GM21717 (cell line): ENCODE measurements around the gene L1CAM.

Experiments used
- ATAC-seq: cut with Tn5 transposase; IDR thresholded peaks from one replicate; pipeline ENCODE4 v1.9.1; 2021; ENCODE audit warnings: mild to moderate bottlenecking, moderate library complexity; ENCODE audit not compliant: unreplicated experiment

The L1CAM gene

DNA sequence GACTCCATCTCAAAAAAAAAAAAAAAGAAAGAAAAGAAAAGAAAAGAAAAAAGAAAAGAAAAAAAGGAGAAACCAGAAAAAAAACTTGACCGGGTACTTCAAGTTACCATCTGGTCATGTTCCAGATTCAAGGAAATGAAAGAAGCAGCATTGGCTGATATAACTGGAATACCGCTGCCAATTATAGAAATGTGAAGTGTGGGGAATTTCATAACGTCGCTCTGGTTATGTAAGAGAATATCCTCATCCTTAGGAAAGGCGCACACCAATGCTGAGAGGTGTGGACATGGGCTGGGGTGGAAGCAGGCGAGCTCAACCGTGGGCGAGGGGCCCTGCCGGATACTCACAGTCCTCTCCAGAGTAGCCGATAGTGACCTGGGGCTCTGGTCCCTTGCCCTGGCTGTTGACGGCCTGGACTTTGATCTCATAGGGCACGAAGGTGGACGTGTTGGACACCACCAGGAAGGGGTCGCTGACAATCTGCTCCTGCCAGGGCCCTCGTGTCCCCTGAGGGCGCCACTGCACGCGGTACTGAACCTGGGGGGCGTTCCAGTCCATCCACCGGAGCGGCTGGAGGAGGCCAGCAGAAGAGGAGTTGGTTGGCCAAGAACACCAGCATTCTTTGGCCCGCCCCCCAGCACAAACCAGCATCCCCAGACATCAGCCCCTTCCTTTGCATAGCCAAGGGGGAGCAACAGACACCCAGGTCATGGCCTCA is 19.5 kb downstream of the L1CAM start:
- ATAC-seq, result no peak

DNA sequence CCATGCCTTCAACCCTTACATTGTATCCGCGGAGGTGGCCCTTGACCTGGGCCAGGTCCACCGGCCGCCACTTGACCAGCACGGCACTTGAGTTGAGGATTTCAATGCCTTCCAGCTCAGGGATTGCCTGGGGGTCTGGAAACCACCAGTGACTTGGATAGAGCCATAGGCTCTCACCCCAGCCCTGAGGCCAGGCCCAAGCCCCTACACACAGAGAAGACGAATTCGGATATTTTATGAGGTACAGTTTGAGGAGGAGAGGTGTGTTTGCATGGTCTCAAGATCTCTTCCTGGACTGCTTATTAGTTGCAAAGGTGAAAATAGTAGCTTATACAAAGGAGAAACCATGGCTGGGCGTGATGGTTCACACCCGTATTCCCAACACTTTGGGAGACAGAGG is 20.3 kb downstream of the L1CAM start:
- no peak for ATAC-seq

DNA sequence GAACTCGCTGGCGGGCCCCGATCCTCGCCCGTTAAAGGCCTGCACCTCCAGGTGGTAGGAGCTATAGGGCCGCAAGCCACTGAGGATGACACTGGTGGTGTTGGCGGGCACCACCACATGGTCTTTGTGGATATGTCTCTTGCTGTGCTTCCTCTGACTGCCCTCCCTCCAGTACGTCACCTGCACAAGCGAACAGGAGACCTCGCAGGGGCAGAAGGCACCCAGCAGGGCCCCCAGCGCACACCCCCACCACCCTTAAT is 20.7 kb downstream of the L1CAM start:
- no peak for ATAC-seq

DNA sequence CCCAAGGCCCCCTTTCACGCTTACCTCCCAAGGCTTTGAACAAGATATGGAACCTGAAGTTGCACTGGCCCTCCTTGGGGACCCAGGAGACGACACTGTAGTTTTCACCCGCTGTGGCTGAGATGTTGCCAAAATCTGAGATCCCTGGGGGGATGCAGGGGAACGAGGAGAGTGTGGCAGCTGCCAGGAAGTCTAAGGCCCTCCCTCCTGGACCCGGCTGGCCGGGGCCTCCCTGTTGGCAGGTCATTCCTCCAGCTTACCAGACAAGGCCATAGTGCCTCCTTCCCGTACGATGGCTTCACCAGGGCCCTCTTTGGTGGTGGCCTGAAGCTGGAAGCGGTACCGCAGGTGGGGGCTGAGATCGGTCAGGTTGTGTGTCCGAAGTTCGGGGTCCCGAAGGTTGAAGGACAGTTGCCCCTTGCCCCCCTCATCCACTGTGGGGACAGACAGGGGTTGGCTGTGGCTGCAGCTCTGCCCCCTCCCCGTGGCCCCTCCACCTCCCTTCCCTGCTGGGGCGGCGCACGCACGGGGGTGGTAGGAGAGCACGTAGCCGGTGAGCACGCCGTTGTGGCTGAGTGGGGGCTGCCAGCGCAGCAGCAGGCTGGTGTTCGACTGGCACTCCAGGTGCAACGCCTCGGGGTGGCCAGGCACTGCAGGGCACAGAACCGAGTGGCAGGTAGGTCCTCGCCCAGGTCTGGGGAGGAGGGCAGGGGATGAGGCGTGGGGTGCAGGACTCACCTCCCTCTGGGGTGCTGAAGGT is 21.2 kb downstream of the L1CAM start:
- no peak for ATAC-seq

DNA sequence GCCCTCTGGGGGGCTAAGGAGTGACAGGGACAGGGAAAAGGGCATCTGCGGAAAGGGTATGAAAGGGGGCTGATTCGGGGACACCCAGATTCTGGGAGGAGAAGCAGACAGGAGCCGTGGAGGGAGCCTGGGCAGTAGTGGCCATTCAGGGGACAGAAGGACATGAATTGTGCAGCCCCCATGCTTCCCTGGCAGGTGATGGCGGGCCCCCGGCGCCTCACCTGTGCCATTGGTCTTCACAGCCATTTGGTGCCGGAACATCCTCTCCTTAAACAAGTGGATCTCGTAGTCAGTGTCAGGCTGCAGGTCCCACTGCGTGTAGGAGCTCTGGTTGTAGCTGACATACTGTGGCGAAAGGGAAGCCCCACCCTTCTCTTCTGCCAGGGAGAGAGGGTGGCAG is 21.9 kb downstream of the L1CAM start:
- ATAC-seq, result no peak

DNA sequence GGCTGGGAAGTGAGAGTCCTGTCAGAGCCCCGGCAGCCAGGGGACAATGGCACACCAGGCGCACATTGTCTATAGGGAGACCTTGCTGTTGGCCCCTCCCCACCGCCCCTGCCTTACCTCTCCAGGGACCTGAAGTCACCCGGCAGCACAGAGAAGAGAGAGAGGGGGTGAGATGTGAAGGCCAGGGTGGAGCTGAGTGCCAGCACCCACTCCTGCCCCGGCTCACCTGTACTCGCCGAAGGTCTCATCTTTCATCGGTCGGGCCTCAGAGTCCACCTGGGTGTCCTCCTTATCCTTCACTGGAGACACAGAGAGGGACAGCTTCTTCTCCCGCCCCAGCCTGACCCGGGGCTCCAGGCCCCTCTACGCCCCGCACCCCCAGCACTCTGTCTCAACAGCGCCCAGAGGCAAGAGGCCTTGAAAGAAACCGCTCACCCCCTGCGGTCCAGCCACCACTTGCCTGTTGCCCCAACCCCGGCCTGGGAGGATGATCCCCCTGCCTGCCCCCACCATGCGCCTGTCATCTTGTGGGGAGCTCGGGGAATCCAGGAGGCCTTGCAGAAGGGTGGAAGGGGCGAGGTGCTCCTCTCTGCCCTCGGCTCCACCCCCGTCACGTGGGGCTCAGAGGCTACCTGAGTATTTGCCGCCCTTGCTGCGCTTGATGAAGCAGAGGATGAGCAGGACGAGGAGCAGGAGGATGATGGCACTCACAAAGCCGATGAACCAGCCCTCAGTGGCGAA is 22.6 kb downstream of the L1CAM start:
- no peak for ATAC-seq

DNA sequence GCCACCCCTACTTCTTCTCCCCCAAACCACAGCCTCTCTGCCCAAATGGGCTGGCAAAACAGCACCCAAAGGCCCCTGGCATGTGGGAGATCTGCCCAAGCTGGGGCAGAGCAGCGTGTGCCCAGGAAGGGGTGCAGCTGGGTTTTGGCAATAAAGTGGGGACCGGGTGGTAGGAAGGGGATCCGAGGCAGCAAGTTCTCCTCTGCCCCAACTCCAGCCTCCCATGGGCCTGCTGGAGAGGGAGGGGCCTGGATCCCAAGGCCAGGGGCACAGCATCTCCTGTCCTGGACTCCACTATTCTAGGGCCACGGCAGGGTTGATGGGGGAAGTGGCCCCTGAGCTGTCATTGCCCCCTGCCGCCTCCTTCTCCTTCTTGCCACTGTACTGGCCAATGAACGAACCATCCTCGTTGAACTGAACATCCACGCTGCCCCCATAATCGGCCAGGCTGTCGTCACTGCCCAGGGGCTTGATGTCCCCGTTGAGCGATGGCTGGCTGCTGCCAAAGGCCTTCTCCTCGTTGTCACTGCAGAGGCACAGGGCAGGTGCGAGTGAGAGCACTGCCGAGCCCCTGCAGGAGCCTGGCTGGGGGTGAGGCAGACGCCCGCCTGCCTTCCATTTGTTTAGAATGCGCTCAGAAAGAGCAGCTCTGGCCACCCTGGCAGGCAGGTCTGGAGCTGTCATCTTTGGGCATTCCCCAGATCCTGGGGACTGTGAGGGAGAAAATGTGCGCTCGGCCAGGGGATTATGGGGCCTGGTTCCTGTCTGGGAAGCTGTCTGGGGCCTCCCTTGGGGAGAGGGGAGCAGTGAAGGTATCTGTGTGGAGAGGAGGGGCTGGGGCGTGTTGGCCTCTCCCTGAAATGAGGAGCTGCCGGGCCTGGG is 23.4 kb downstream of the L1CAM start:
- no peak for ATAC-seq

DNA sequence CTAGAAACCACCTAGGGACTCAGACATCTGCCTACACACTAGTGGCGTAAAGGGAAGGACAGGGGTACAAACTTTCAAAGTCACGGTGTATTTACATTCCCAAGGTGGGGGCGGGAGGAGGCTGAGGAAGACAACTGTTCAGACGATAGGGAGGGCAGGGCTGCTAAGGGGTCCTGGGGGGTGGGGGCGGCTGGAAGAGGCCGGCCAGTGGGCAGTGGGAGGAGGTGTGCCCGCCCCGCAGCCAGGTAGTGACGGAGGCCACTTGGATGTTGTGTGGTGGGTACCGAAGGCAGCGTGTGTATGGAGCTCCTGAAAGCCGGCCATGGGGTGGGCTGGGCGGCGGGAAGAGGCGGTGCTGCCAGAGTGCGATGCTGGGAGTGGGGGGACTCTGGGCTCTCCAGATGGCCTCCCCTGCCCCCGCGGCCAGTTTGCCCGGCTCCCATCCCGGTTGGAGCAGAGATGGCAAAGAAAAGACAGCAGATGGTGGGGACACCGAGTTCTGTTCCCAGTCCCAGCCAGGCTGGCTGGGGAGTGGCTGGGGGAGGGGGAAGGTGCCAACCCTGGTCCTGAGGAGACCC is 24.2 kb downstream of the L1CAM start:
- no peak for ATAC-seq

DNA sequence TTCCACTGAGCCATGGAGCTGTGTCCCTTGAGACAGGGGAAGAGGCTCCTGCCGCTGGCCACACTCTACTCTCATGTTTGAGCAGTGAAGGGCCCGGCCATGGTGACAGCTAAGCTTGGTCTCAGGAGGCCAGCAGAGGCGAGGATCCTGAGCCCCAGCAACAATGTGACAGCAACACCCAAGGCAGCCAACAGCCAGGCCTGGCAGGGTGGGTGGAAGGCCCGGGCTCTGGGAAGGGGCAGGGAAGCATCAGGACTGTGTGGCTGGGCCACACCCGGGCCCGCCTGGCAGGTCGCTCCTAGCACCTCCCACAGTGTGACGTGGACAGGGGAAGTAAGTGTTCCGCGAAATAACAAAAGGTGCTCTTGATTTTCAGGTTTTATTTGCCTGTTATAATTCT is 24.8 kb downstream of the L1CAM start:
- ATAC-seq, result no peak

DNA sequence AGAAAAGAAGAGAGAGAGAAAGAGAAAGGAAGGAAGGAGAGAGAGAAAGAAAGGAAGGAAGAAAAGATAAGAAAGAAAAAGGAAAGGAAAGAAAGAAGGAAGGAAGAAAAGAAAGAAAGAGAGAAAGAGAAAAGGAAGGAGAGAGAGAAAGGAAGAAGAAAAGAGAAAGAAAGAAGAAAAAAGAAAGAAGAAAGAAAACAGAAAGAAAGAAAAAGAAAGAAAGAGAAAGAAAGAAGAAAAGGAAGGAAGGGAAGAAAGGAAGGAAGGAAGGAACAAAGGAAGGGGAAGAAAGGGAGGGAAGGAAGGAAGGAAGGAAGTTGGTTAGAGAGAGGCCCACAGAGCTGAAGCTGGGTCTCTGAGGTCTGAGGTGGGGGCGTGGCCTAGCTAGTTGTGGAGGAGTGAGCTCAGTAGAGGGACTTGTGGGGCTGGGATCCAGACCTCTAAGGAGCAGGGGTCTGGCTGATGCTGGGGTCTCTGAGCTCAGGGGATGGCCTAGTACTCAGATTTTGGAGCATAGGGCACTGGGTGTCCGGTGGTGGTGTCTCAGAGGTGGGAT is 28.5 kb downstream of the L1CAM start:
- ATAC-seq, result no peak

DNA sequence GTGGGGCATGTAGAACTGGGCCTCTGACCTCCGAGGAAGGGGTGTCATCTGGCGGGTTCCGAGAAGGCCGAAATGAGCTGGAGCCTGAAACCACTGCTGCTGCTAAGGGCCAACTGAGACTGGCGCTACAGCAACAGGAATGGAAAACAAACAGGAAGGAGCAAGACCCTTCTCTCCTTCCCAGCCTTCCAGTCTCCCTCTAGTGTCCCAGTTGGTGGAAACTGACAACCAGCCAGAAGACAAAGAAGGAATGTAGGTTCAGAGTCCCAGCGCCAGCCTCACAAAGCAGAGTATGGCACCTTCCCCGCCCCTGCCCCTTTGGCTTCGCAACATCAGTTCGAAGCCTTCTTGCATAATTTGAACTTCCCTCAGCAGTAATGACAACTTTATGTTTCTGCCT is 31.3 kb downstream of the L1CAM start:
- no peak for ATAC-seq

DNA sequence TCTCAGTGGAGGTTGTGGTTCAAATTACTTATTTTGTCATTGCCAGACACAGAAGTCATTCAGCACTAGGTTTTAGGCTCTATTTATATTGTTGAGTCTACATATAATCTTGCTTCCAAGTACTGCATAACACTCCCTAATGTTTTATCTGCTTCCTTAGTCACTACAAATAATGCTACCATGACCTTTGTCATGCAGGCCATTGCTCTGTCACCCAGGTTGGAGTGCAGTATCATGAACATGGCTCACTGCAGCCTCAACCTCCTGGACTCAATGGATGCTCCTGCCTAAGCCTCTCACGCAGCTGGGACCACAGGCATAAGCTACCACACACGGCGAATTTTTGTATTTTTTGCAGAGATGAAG is 32.1 kb downstream of the L1CAM start:
- no peak for ATAC-seq

DNA sequence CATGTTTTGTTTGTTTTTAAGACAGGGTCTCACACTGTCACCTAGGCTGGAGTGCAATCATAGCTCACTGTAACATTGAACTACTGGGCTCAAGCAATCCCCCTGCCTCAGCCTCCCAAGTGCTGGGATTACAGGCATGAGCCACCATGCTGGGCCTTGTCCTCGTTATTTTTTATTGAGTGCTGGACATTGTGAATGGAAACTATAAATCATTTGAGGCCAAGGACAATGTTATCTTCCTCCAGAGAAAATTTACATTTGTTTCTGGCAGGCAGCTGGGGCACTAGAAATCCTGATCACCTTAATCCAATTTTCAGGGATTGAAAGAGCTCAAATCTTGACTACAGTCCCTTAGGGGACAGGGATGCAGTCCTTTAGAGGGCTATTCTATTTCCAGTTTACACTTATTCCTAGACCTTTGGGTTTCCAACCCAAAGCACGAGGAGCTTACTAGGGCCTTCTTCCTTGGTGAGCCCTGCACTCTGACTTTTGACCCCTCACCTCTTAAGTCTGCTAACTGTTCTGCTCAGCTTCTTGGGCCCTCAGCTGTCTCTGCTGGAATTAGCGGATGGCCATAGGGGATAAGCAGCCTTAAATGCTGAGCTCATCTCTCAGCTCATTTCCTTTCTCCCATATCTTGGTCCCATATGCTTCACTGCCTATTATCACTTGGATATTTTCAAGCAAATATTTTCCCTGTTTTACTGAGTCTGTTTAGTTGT is 32.6 kb downstream of the L1CAM start:
- no peak for ATAC-seq

DNA sequence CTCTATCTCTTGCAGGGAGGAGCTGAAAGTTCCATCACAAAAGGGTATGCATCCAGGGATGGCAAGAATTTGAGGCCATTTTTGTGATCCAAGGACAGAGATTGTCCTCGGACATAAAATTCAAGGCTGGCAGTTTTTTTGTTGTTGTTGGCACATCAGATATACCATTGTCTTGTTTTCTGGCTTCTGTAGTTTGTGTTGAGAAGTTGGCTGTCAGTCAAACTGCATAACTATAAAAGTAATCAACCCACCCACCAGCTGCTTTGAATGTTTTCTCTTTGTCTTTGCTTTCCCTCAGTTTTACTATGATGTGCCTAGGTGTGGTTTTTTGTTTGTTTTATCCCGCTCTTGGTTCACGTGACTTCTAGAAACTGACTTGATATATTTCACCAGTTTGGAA is 34.0 kb downstream of the L1CAM start:
- ATAC-seq, result no peak

DNA sequence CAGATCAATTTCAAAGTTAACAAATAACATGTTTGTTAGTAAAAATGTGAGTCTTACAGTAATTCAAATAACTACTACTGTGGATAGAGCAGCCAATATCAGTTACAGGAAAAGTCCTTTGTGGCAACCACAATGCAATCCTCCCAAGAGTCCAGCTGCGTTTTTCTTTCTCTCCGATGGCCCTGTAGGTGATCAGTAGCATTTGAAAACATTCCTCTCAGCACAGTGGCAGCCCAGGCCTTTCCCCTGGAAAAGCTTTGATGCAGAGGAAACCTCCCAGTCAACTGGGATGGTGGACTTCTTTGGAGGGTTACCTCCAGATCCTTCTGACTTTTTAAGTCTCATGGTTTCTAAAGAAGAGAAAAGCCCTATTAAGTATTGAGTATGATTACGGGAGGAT is 37.6 kb downstream of the L1CAM start:
- ATAC-seq, result no peak

DNA sequence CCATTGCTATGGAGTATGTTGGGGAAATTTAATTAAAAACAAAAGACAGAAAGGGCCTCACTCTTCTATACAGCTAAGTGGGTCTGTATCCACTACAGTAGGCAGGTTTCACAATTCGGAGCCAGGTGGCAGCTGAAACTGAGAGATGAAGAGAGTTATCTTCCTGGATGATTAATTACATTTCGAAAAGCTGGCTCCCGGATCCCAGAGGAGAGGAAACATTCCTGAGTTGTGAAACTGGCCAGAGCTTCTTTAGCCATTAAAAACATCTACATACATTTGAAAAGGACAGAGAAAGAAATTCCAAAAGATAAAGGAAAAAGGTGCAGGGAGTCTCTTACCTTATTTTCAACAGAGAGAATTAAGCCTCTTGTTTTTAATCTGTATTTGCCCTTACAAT is 40.1 kb downstream of the L1CAM start:
- ATAC-seq, result no peak

DNA sequence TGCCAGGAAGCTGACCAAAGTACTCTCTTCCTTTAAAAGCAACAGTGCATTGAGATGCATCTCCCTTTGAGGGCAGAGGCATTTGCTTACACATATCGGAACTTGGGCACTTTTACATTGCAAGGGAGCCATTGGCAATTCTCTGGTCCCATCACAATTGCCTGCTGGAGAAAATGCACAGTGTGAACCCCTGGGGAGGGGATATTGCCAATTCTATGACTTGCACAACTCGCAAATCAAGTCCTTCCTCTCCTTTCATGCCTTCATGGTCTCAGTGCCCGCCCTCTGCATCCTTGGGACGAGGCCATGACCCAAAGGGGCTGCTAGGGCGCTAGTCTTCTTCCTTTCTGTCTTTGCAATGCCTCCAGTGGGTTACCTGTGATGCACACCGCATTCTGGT is 40.8 kb downstream of the L1CAM start:
- ATAC-seq, result no peak

DNA sequence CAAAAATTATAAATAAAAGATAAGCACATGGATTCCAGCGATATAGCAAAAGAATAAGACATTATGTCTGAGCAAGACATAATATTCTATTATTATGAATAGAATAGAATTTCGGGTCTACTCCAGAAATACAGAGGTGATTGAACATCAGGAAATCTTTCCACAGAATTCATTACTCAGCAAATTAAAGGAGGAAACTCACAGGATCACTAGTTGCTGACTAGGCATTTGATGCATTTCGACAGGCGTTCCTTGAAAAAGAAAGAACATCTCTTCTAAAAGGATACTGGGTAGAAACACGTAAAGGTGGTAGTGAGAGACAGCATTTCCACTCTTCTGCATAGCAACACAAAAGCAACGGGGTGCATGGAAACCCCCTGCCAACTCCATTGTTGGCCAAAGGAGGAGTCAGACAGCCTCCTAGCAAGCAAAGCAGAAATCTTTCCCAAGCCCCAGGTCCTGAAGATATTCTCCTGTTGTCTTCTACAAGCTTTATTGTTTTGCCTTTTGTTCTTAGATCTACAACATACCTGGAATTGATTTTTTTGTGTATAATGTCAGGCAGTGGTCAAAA is 41.4 kb downstream of the L1CAM start:
- ATAC-seq, result no peak

DNA sequence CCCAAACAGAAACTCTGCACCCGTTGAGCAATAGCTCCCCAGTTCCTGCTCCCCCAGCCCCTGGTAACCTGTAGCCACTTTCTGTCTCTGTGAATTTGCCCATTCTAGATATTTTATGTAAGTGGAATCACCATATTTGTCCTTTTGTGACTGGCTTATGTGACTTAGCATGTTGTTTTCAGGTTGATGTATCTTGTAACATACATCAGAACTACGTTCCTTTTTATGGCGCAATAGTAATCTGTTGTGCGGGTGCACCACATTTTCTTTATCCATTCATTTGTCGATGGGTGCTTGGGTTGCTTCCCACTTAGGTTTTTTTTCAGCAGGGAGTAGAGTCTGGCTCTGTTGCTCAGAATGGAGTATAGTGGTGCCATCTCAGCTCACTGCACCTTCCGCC is 49.1 kb downstream of the L1CAM start:
- ATAC-seq, result no peak

DNA sequence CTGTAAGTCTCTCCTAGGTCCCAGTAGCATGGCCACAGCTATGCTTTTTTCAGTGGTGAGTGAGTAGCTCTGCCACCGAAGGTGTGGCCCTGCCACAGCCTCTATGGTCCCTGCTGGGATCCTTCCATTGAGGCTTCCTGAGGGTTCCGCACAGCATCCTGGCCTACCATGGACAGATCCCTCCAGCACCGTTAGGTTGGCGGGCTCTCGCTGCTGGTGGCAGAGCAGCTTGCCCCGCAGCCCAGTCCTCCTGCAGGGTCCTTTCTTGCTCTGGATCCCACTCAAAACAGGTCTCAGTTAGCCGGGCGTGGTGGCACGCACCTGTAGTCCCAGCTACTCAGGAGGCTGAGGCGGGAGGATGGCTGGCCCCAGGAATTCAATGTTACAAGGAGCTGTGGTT is 53.2 kb downstream of the L1CAM start:
- ATAC-seq, result no peak
